PFSK-1 (cell line): Measurements from ENCODE around the gene LCMT1.

Experiments used
- POLR2AphosphoS5 ChIP-seq: IDR thresholded peaks from 2 replicates; pipeline ENCODE4 v1.6.1; 2012; ENCODE audit warnings: low read depth, mild to moderate bottlenecking, control low read depth, low read length, moderate library complexity
- SIN3A ChIP-seq: IDR thresholded peaks from 2 replicates; pipeline ENCODE4 v1.6.1; 2012; ENCODE audit warnings: mild to moderate bottlenecking, low read length, moderate library complexity, borderline replicate concordance; ENCODE audit not compliant: insufficient read depth
- TF ChIP-seq, protein P1 (sequence below), 2 experiments: IDR thresholded peaks; 2 replicates each; pipeline versions ENCODE4 v1.6.1 to v1.8.0; 2011 to 2012; ENCODE audit warnings: low read depth in 2 of 2, low read length in 2 of 2, control low read depth in 1 of 2, inconsistent platforms in 1 of 2, mild to moderate bottlenecking in 1 of 2, moderate library complexity in 1 of 2; ENCODE audit not compliant: insufficient read depth in 1 of 2

DNA sequence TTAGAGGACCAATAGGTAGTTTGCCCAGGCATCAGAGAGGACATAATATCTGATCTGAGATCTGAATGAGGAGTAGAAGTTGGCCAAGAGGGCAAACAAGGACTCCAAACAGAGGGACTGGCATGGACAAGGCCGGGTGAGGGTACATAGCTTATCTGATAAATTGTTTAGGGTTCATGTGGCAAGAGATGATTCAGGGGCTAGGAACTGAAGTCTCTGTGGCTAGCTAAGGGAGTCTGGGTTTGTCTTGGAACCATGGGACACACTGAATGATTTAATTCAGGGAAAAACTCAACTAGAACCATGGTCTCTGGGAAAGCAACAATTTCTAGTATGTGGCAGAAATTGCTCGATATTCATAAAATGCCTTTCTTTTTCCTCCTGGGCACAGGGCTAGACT, 101.1 kb downstream of the LCMT1 start:
- TF ChIP-seq, protein P1, sequence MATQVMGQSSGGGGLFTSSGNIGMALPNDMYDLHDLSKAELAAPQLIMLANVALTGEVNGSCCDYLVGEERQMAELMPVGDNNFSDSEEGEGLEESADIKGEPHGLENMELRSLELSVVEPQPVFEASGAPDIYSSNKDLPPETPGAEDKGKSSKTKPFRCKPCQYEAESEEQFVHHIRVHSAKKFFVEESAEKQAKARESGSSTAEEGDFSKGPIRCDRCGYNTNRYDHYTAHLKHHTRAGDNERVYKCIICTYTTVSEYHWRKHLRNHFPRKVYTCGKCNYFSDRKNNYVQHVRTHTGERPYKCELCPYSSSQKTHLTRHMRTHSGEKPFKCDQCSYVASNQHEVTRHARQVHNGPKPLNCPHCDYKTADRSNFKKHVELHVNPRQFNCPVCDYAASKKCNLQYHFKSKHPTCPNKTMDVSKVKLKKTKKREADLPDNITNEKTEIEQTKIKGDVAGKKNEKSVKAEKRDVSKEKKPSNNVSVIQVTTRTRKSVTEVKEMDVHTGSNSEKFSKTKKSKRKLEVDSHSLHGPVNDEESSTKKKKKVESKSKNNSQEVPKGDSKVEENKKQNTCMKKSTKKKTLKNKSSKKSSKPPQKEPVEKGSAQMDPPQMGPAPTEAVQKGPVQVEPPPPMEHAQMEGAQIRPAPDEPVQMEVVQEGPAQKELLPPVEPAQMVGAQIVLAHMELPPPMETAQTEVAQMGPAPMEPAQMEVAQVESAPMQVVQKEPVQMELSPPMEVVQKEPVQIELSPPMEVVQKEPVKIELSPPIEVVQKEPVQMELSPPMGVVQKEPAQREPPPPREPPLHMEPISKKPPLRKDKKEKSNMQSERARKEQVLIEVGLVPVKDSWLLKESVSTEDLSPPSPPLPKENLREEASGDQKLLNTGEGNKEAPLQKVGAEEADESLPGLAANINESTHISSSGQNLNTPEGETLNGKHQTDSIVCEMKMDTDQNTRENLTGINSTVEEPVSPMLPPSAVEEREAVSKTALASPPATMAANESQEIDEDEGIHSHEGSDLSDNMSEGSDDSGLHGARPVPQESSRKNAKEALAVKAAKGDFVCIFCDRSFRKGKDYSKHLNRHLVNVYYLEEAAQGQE (IDR thresholded peaks at IDR 0.05; ENCODE audit: insufficient read depth in 1 of 2, low read depth in 2 of 2, low read length in 2 of 2): no peak
- no peak for TF ChIP-seq POLR2AphosphoS5
- no peak for TF ChIP-seq SIN3A
